Body of pancreas (tissue), 4 donors: Measurements from ENCODE around the gene IRF2.

Experiments used
- CTCF ChIP-seq, 7 experiments: fragments of 450-650 bp in 4 of 7; fragments of 200-600 bp in 3 of 7; sonication (generic) in 3 of 7; IDR thresholded peaks; one replicate each; pipeline ENCODE4 v1.5.1; 2016 to 2019; ENCODE audit warnings: antibody characterized with exemption in 7 of 7
- POLR2A ChIP-seq, 3 donors: fragments of 450-650 bp; IDR thresholded peaks; one replicate each; pipeline ENCODE4 v1.6.1; 2016; ENCODE audit warnings: antibody characterized with exemption in 3 of 3, mild to moderate bottlenecking in 2 of 3

GRCh38 chr4:184471881-184472613, 2.3 kb downstream of the IRF2 start:
- TF ChIP-seq CTCF (IDR thresholded peaks at IDR 0.05) (no peak), POLR2A (IDR thresholded peaks at IDR 0.05) (no peak)
